GM18909 (cell line): ENCODE results near the gene TCTN2.

Experiments used
- ATAC-seq: cut with Tn5 transposase; IDR thresholded peaks from one replicate; pipeline ENCODE4 v1.9.1; 2021; ENCODE audit warnings: mild to moderate bottlenecking; ENCODE audit not compliant: unreplicated experiment, poor library complexity

The TCTN2 gene

GRCh38 chr12:123733229-123733628, 62.3 kb downstream of the TCTN2 start:
- no peak for ATAC-seq

GRCh38 chr12:123734268-123734667, 63.4 kb downstream of the TCTN2 start:
- ATAC-seq = no peak

GRCh38 chr12:123741937-123742572, 71.1 kb downstream of the TCTN2 start:
- ATAC-seq = no peak

GRCh38 chr12:123743002-123743401, 72.1 kb downstream of the TCTN2 start:
- no peak for ATAC-seq

GRCh38 chr12:123744836-123745235, 73.9 kb downstream of the TCTN2 start:
- ATAC-seq = no peak

GRCh38 chr12:123747309-123747708, 76.4 kb downstream of the TCTN2 start:
- no peak for ATAC-seq

- no peak for ATAC-seq
These were observed 77.2 kb downstream of the TCTN2 start for GRCh38 chr12:123748161-123748560.

GRCh38 chr12:123748661-123749060, 77.7 kb downstream of the TCTN2 start:
- no peak for ATAC-seq

- ATAC-seq = no peak
These were observed 78.4 kb downstream of the TCTN2 start for GRCh38 chr12:123749355-123749754.

- no peak for ATAC-seq
These were observed 79.3 kb downstream of the TCTN2 start for GRCh38 chr12:123750159-123750656.

GRCh38 chr12:123752046-123752445, 81.1 kb downstream of the TCTN2 start:
- ATAC-seq = no peak

- ATAC-seq = no peak
These were observed 83.3 kb downstream of the TCTN2 start for GRCh38 chr12:123754041-123754772.

GRCh38 chr12:123757561-123757960, 86.6 kb downstream of the TCTN2 start:
- ATAC-seq = no peak
